Left forelimb (tissue), 1 donor: Measurements from ENCODE around the gene GALNTL6.
"Not testable (repeated sequence)": the region's sequence is repeated elsewhere in the genome, so short reads cannot be mapped to it uniquely, and the experiment has no call there.

ENCODE experiments used
- DNase-seq: peaks from one replicate; pipeline ENCODE4 v3.0.0-alpha.2; 2018; ENCODE audit warnings: low spot score

Gene GALNTL6

GRCh38 chr4:172662113-172662512, 848.9 kb downstream of the GALNTL6 start:
- no peak for DNase-seq

- DNase-seq, result no peak
Observed at GRCh38 chr4:172666711-172667368, 853.6 kb downstream of the GALNTL6 start.

- no peak for DNase-seq
Observed at GRCh38 chr4:172674811-172675210, 861.6 kb downstream of the GALNTL6 start.

GRCh38 chr4:172675232-172675631, 862.0 kb downstream of the GALNTL6 start:
- no peak for DNase-seq

GRCh38 chr4:172680691-172681090, 867.5 kb downstream of the GALNTL6 start:
- no peak for DNase-seq

- no peak for DNase-seq
Observed at GRCh38 chr4:172683021-172683420, 869.8 kb downstream of the GALNTL6 start.

GRCh38 chr4:172686021-172686420, 872.8 kb downstream of the GALNTL6 start:
- no peak for DNase-seq

- no peak for DNase-seq
Observed at GRCh38 chr4:172688534-172688933, 875.3 kb downstream of the GALNTL6 start.

- DNase-seq, result no peak
Observed at GRCh38 chr4:172691552-172691951, 878.3 kb downstream of the GALNTL6 start.

- no peak for DNase-seq
Observed at GRCh38 chr4:172692701-172693100, 879.5 kb downstream of the GALNTL6 start.

GRCh38 chr4:172698256-172698655, 885.1 kb downstream of the GALNTL6 start:
- no peak for DNase-seq

- DNase-seq, result no peak
Observed at GRCh38 chr4:172705565-172705964, 892.4 kb downstream of the GALNTL6 start.

GRCh38 chr4:172706000-172706399, 892.8 kb downstream of the GALNTL6 start:
- DNase-seq, result no peak

GRCh38 chr4:172707622-172708021, 894.4 kb downstream of the GALNTL6 start:
- no peak for DNase-seq

GRCh38 chr4:172708184-172708583, 895.0 kb downstream of the GALNTL6 start:
- DNase-seq, result no peak

GRCh38 chr4:172709376-172709775, 896.2 kb downstream of the GALNTL6 start:
- DNase-seq, result no peak

- DNase-seq, result no peak
Observed at GRCh38 chr4:172716291-172716690, 903.1 kb downstream of the GALNTL6 start.

- DNase-seq, result no peak
Observed at GRCh38 chr4:172721659-172722058, 908.5 kb downstream of the GALNTL6 start.

GRCh38 chr4:172725581-172725980, 912.4 kb downstream of the GALNTL6 start:
- no peak for DNase-seq

- no peak for DNase-seq
Observed at GRCh38 chr4:172726001-172726423, 912.8 kb downstream of the GALNTL6 start.

GRCh38 chr4:172727631-172728030, 914.4 kb downstream of the GALNTL6 start:
- no peak for DNase-seq

- DNase-seq, result not testable (repeated sequence)
Observed at GRCh38 chr4:172733645-172734044, 920.4 kb downstream of the GALNTL6 start.

- DNase-seq, result no peak
Observed at GRCh38 chr4:172734555-172734954, 921.4 kb downstream of the GALNTL6 start.

- no peak for DNase-seq
Observed at GRCh38 chr4:172736046-172736445, 922.8 kb downstream of the GALNTL6 start.
